Erythroblast (primary cell): ENCODE data around the gene LCAT.

Experiments
- GATA1 ChIP-seq: IDR thresholded peaks from 2 replicates; pipeline ENCODE4 v1.6.1; 2011; ENCODE audit warnings: low read depth, mild to moderate bottlenecking, control low read depth, low read length, moderate library complexity
- POLR2A ChIP-seq: IDR thresholded peaks from 2 replicates; pipeline ENCODE4 v1.6.1; 2011; ENCODE audit warnings: mild to moderate bottlenecking, low read length

GRCh38 chr16:67893743-67894399 is 50.0 kb downstream of the LCAT start:
- TF ChIP-seq POLR2A = no peak
- TF ChIP-seq GATA1 = no peak
